NCI-H2227 (cell line): ENCODE measurements around the gene CPZ.
"Not testable (repeated sequence)": the region's sequence is repeated elsewhere in the genome, so short reads cannot be mapped to it uniquely, and the experiment has no call there.

ENCODE experiments used
- DNase-seq: peaks from one replicate; lab custom pipeline; 2025; ENCODE audit not compliant: unreplicated experiment; lab: John Stamatoyannopoulos, UW

CPZ gene

GRCh38 chr4:8648816-8649630, 56.5 kb downstream of the CPZ start:
- no peak for DNase-seq

- DNase-seq = no peak
Observed at GRCh38 chr4:8649631-8650361, 57.2 kb downstream of the CPZ start.

GRCh38 chr4:8651661-8652180, 59.2 kb downstream of the CPZ start:
- no peak for DNase-seq

GRCh38 chr4:8652181-8653078, 59.9 kb downstream of the CPZ start:
- no peak for DNase-seq

- no peak for DNase-seq
Observed at GRCh38 chr4:8653326-8654000, 60.9 kb downstream of the CPZ start.

- DNase-seq = not testable (repeated sequence)
Observed at GRCh38 chr4:8654139-8654538, 61.6 kb downstream of the CPZ start.

GRCh38 chr4:8655411-8656184, 63.0 kb downstream of the CPZ start:
- DNase-seq = no peak

- DNase-seq = no peak
Observed at GRCh38 chr4:8656185-8656517, 63.6 kb downstream of the CPZ start.

GRCh38 chr4:8656711-8657380, 64.3 kb downstream of the CPZ start:
- no peak for DNase-seq

GRCh38 chr4:8657381-8658088, 65.0 kb downstream of the CPZ start:
- DNase-seq = no peak

- DNase-seq = no peak
Observed at GRCh38 chr4:8662776-8663175, 70.2 kb downstream of the CPZ start.

- no peak for DNase-seq
Observed at GRCh38 chr4:8664031-8664805, 71.7 kb downstream of the CPZ start.

GRCh38 chr4:8664976-8665375, 72.4 kb downstream of the CPZ start:
- no peak for DNase-seq

GRCh38 chr4:8665406-8666360, 73.1 kb downstream of the CPZ start:
- DNase-seq = no peak

GRCh38 chr4:8666581-8666980, 74.0 kb downstream of the CPZ start:
- no peak for DNase-seq
